ENCODE data around the gene F12. TPM values are rescaled to one million over a fixed set of nuclear protein-coding genes. Genes with fewer than 3 reads are reported as not detected.

F12 gene
- total RNA-seq, 1 experiment from 2014 or later: 10.0 TPM

GRCh38 chr5:177437623-177438022, 28.3 kb upstream of the F12 start:
- ChIA-PET POLR2A (interaction anchor here (0.5 to 1.8 kb wide), 4 partner anchors 9 to 322 kb away, joined by 3 to 6 read pairs (median 4); partner anchors contain the start of gene PRR7), CTCF (interaction anchor here (0.5 to 15.8 kb wide), 11 partner anchors 11 to 128 kb away, joined by 3 to 171 read pairs (median 6); partner anchors contain the start of gene GRK6)
- DNase-seq (ENCODE audit: low spot score) (no peak), ATAC-seq (no peak)
- peaks cover 4% of the 10 kb centered on the region for H3K9me3 Mint-ChIP-seq
- H3K4me1 Mint-ChIP-seq: peaks cover 12% of the 10 kb centered on the region
- no peak overlapping the region for H3K27ac Mint-ChIP-seq
- no peak for TF ChIP-seq TEAD1 (CRISPR knock-in tag; IDR thresholded peaks at IDR 0.05)
- no peak for TF ChIP-seq FOXJ3 (CRISPR knock-in tag; IDR thresholded peaks at IDR 0.05; ENCODE audit: borderline replicate concordance)
- TF ChIP-seq NFE2L1 (CRISPR knock-in tag; IDR thresholded peaks at IDR 0.05): no peak
- no peak for TF ChIP-seq ESRRA (CRISPR knock-in tag; IDR thresholded peaks at IDR 0.05; ENCODE audit: borderline replicate concordance)
- TF ChIP-seq TEAD4 (CRISPR knock-in tag; IDR thresholded peaks at IDR 0.05): no peak
- TF ChIP-seq PRDM15 (CRISPR knock-in tag; IDR thresholded peaks at IDR 0.05): no peak
- TF ChIP-seq MAX (CRISPR knock-in tag; IDR thresholded peaks at IDR 0.05): no peak
- TF ChIP-seq MYBL2 (CRISPR knock-in tag; IDR thresholded peaks at IDR 0.05): no peak
- TF ChIP-seq JAZF1 (CRISPR knock-in tag; IDR thresholded peaks at IDR 0.05): no peak
- no peak for TF ChIP-seq ELF4 (CRISPR knock-in tag; IDR thresholded peaks at IDR 0.05; ENCODE audit: low read depth)
- TF ChIP-seq ATF3 (CRISPR knock-in tag; conservative IDR thresholded peaks at IDR 0.05): no peak
- no peak for TF ChIP-seq CREB1 (CRISPR knock-in tag; IDR thresholded peaks at IDR 0.05)
- no peak for TF ChIP-seq ATF6 (CRISPR knock-in tag; IDR thresholded peaks at IDR 0.05)
- peak; percentile 71 for TF ChIP-seq USF2 (CRISPR knock-in tag; IDR thresholded peaks at IDR 0.05)
- no peak for TF ChIP-seq FOXK1 (CRISPR knock-in tag; IDR thresholded peaks at IDR 0.05)
- no peak for TF ChIP-seq ZNF219 (CRISPR knock-in tag; IDR thresholded peaks at IDR 0.05; ENCODE audit: borderline replicate concordance)
- TF ChIP-seq USF1 (CRISPR knock-in tag; IDR thresholded peaks at IDR 0.05): peak; percentile 42
- TF ChIP-seq KAT7 (CRISPR knock-in tag; IDR thresholded peaks at IDR 0.05; ENCODE audit: borderline replicate concordance): no peak
- TF ChIP-seq NFYB (CRISPR knock-in tag; conservative IDR thresholded peaks at IDR 0.05; ENCODE audit: low read depth): peak; percentile 50
- no peaks in the 10 kb centered on the region for H3K27me3 Mint-ChIP-seq (ENCODE audit: low read depth)
- H3K4me3 Mint-ChIP-seq: no peak overlapping the region
- peaks cover 36% of the 10 kb centered on the region for H3K36me3 Mint-ChIP-seq

Measured in WTC11 (cell line).